Kidney (tissue), 14 donors: ENCODE measurements around the gene DENND6B. TPM values are rescaled to one million over a fixed set of nuclear protein-coding genes. Genes with fewer than 3 reads are reported as not detected.
A peak's percentile ranks its signal among the peaks of the same experiment; 100 is the strongest.

Source experiments
- DNase-seq, 5 donors: peaks; one replicate each; pipeline ENCODE4 v3.0.0-alpha.2; 2013 to 2020
- FAIRE-seq: peaks from 2 replicates; lab custom pipeline; 2012; peaks lifted over from hg19 to GRCh38; lab: Jason Lieb, UNC
- H3K27ac ChIP-seq, 2 donors: one replicate each; pipeline ENCODE4 v1.7.0; 2013; ENCODE audit warnings: low read depth in 2 of 2, low read length in 2 of 2, inconsistent platforms in 1 of 2
- H3K27me3 ChIP-seq: one replicate; pipeline ENCODE4 v1.7.1; 2013; ENCODE audit warnings: low read length, inconsistent platforms; ENCODE audit not compliant: control insufficient read depth, insufficient read depth
- H3K36me3 ChIP-seq, 3 donors: one replicate each; pipeline versions ENCODE4 v1.7.0 to v1.7.1; 2013; ENCODE audit warnings: low read length in 3 of 3, control low read depth in 1 of 3, inconsistent platforms in 1 of 3; ENCODE audit not compliant: insufficient read depth in 3 of 3, control insufficient read depth in 2 of 3
- H3K4me1 ChIP-seq, 3 donors: one replicate each; pipeline versions ENCODE4 v1.7.0 to v1.7.1; 2013; ENCODE audit warnings: low read length in 3 of 3, inconsistent platforms in 1 of 3, low read depth in 1 of 3; ENCODE audit not compliant: control insufficient read depth in 2 of 3, insufficient read depth in 2 of 3
- H3K4me3 ChIP-seq, 3 donors: one replicate each; pipeline versions ENCODE4 v1.7.0 to v1.8.1; 2013; ENCODE audit warnings: low read length in 3 of 3, control low read depth in 1 of 3, inconsistent platforms in 1 of 3
- H3K9ac ChIP-seq, 3 donors: one replicate each; pipeline versions ENCODE4 v1.7.0 to v1.7.1; 2013; ENCODE audit warnings: low read length in 3 of 3, control low read depth in 1 of 3, inconsistent platforms in 1 of 3
- H3K9me3 ChIP-seq, 3 donors: one replicate each; pipeline versions ENCODE4 v1.7.0 to v1.7.1; 2013; ENCODE audit warnings: low read length in 3 of 3, control low read depth in 1 of 3, inconsistent platforms in 1 of 3; ENCODE audit not compliant: control insufficient read depth in 2 of 3, insufficient read depth in 1 of 3
- intact Hi-C: fragments of 100-400 bp; cut with DNase I; formaldehyde crosslinking; loops from one replicate; pipeline ENCODE4 v1.11.1; 2022
- polyA plus RNA-seq: library from polyadenylated mRNA; stranded (reverse); fragments of 350-450 nt; fragmentation: Illumina TruSeq; extraction: RNeasy Lipid Tissue Mini Kit (QIAGEN cat#74804); gene quantifications from one replicate; pipeline ENCODE4 v1.2.3, GENCODE V29; 2014; ENCODE audit warnings: low read depth, low replicate concordance; ENCODE audit not compliant: insufficient read depth
- total RNA-seq: library from RNA; stranded (reverse); fragmentation: NEBNext Ultra II Directional; extraction: Animal tissue kit (Norgen Biotek cat#: 25700); gene quantifications from one replicate; pipeline ENCODE4 v1.2.1, GENCODE V29; 2021
- TF ChIP-seq, protein P1 (sequence below): IDR thresholded peaks from 3 replicates; pipeline ENCODE4 v1.5.1; 2012; ENCODE audit warnings: mild to moderate bottlenecking, moderate library complexity, borderline replicate concordance; ENCODE audit not compliant: insufficient read depth; ENCODE audit errors: extremely low read depth
- donor health status: control.
- donor health status: control.
- donor health status: control.
- donor health status: control.
- donor health status: control.
- donor health status: DM: yes; HTN: yes; CAD: no.
- donor health status: Normal renal cell carcinoma (clear cell type).

The DENND6B gene
- total and polyA plus RNA-seq, 2 donors from 2014 or later, result 14.5 to 16.7 TPM

DNA sequence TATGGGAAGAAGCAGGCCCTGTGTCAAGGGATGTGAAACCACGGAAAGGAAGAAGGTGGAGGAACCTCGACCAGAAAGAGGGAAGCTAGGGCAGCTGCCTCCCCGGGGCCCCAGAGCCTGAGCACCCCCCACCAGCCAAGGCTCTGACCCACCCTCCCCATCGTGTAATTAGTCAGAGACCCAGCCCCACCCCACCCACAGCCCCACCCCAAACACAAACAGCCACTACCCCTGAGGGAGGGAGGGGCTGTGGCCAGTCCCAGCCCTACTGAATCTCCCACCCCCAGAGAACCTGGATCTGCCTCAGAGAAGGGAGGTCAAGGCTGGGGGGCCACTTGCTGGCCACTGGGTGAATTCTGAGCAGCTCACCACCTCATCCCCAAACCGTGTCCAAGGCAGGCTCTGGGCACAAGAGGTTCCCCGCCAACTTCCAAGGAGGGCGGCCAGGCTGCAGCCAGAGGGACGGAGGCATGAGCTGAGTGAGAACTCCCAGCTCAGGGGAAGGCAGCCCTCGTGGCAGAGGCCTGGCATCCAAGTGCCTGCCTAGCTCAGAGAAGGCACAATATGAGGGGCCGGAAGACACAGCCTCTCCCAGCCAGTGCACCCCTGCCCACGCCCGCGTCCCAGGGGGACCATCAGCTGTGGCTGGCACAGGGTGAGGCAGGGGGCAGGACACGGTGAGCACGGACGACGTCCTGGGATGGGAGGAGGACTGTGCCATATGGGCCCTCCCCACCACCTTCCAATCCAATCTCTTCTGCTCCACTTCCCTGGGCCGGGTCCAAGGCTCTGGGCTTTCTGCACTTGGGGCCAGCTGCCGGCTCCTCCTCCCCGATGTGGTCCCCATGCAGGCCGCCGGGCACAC lies 22.1 kb downstream of the DENND6B start:
- peak overlapping the region; percentile 93 to 97 for H3K27ac ChIP-seq
- FAIRE-seq, result no peak
- TF ChIP-seq, protein P1, sequence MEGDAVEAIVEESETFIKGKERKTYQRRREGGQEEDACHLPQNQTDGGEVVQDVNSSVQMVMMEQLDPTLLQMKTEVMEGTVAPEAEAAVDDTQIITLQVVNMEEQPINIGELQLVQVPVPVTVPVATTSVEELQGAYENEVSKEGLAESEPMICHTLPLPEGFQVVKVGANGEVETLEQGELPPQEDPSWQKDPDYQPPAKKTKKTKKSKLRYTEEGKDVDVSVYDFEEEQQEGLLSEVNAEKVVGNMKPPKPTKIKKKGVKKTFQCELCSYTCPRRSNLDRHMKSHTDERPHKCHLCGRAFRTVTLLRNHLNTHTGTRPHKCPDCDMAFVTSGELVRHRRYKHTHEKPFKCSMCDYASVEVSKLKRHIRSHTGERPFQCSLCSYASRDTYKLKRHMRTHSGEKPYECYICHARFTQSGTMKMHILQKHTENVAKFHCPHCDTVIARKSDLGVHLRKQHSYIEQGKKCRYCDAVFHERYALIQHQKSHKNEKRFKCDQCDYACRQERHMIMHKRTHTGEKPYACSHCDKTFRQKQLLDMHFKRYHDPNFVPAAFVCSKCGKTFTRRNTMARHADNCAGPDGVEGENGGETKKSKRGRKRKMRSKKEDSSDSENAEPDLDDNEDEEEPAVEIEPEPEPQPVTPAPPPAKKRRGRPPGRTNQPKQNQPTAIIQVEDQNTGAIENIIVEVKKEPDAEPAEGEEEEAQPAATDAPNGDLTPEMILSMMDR, result no peak
- intact Hi-C loops, result no loop called here
- DNase-seq, result no peak
- peak overlapping the region in 2 of 3 donors; percentile 28 to 84 for H3K4me3 ChIP-seq
- H3K36me3 ChIP-seq, result no peaks in the 10 kb centered on the region
- peaks cover 0 to 66% (median 37%) of the 10 kb centered on the region in 3 donors for H3K4me1 ChIP-seq
- no peaks in the 10 kb centered on the region for H3K9me3 ChIP-seq
- H3K27me3 ChIP-seq, result no peaks in the 10 kb centered on the region
- peak overlapping the region in 2 of 3 donors; percentile 10 to 82 for H3K9ac ChIP-seq

DNA sequence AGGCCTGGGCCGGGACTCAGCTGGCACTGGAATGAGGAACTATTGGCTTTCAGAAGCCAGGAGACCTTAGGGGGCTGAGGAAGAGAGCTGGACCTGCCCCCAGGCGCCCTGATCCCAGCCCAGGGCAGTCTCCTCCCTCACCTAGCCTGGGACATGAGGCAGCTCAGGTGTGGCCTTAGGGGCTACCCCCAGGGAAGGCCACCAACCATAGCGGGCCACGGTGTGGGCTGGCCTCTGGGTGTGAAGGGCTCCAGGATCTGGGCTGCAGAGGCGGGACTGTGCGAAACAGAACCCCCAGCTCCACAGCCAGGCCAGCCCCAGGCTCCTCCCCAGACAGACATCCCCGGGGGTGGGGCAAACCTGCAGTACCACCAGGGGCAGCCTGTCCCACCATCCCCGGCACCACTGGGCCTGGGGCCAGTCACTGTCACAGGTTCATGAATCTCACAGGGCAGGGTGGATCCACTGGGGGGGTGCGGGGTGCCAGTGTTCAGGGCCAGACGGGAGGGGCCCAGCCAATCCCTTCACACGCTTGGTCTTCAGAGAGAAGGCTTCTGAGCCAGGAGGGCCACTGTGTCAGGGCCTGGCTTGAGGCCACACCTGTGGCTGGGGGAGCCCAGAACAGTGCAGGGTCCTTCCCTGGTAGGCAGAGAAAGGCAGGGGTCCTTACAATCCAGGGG lies 22.8 kb downstream of the DENND6B start:
- Histone ChIP-seq H3K27ac (peak overlapping the region; percentile 82 to 93), H3K9me3 (no peaks in the 10 kb centered on the region), H3K27me3 (no peaks in the 10 kb centered on the region), H3K4me1 (peaks cover 0 to 61% (median 37%) of the 10 kb centered on the region in 3 donors), H3K9ac (peak overlapping the region in 1 of 3 donors; percentile 61), H3K36me3 (no peaks in the 10 kb centered on the region), H3K4me3 (peak overlapping the region in 1 of 3 donors; percentile 29)
- TF ChIP-seq, protein P1, result no peak
- no peak for FAIRE-seq
- intact Hi-C loops, result no loop called here
- DNase-seq, result peak in 1 of 5 donors; percentile 91

DNA sequence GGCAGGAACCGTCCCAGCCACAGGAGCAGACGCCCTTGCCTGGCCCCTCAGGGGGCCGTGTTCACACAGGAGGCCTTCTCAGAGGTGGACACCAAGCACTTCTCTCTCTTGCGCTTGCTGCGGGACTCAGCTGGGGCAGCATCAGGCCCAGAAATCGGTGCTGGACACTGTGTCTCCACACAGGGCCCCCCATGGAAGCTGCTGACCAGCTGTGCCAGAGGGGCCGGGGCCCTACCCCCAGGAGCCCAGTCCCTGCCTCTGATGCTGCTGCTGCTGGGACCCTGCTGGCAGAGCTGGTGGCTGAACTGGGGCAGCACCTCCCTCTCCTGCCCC lies 23.3 kb downstream of the DENND6B start:
- Histone ChIP-seq H3K36me3 (no peaks in the 10 kb centered on the region), H3K9ac (peak overlapping the region in 1 of 3 donors; percentile 61), H3K9me3 (no peaks in the 10 kb centered on the region), H3K4me1 (peaks cover 0 to 66% (median 33%) of the 10 kb centered on the region in 3 donors), H3K27ac (peak overlapping the region; percentile 82 to 93), H3K4me3 (no peak overlapping the region), H3K27me3 (no peaks in the 10 kb centered on the region)
- TF ChIP-seq, protein P1, result no peak
- no peak for FAIRE-seq
- DNase-seq, result no peak
- intact Hi-C loops, result no loop called here
